Hematopoietic multipotent progenitor cell treated with erythropoietin and hydrocortisone succinate and interleukin-3 and kit ligand, for 6 days (in vitro differentiated cells): Measurements from ENCODE around the gene TEN1.
A peak's percentile ranks its signal among the peaks of the same experiment; 100 is the strongest.

Experiments used
- DNase-seq: peaks from one replicate; pipeline ENCODE4 v3.0.0-alpha.2; 2015

Gene TEN1

GRCh38 chr17:75979705-75980187, 706 bp downstream of the TEN1 start:
- DNase-seq = no peak

- no peak for DNase-seq
Measured at GRCh38 chr17:75980188-75981018, 1.4 kb downstream of the TEN1 start.

- no peak for DNase-seq
Measured at GRCh38 chr17:75981019-75981615, 2.1 kb downstream of the TEN1 start.

GRCh38 chr17:75983501-75984181, 4.6 kb downstream of the TEN1 start:
- peak; percentile 89 for DNase-seq

GRCh38 chr17:75985986-75986385, 6.9 kb downstream of the TEN1 start:
- DNase-seq = no peak

- peak; percentile 55 for DNase-seq
Measured at GRCh38 chr17:75987041-75987440, 8.0 kb downstream of the TEN1 start.

GRCh38 chr17:75991396-75991795, 12.4 kb downstream of the TEN1 start:
- DNase-seq = no peak

GRCh38 chr17:75994802-75995370, 15.8 kb downstream of the TEN1 start:
- no peak for DNase-seq

- no peak for DNase-seq
Measured at GRCh38 chr17:75995385-75995925, 16.4 kb downstream of the TEN1 start.

GRCh38 chr17:75996665-75997590, 17.9 kb downstream of the TEN1 start:
- peak; percentile 63 for DNase-seq

GRCh38 chr17:75998327-75998795, 19.3 kb downstream of the TEN1 start:
- no peak for DNase-seq

- peak; percentile 78 for DNase-seq
Measured at GRCh38 chr17:76000016-76000754, 21.1 kb downstream of the TEN1 start.

GRCh38 chr17:76000755-76001521, 21.9 kb downstream of the TEN1 start, which contains the start of gene CDK3:
Gene CDK3, plus strand, starts transcription at chr17:76000855. Its CDS starts 571 bp downstream, at chr17:76001426.
- DNase-seq = no peak

GRCh38 chr17:76002100-76002499, 23.1 kb downstream of the TEN1 start:
- DNase-seq = no peak

GRCh38 chr17:76003915-76004314, 24.9 kb downstream of the TEN1 start:
- DNase-seq = no peak

- DNase-seq = no peak
Measured at GRCh38 chr17:76004750-76005262, 25.8 kb downstream of the TEN1 start.

GRCh38 chr17:76005263-76006149, 26.5 kb downstream of the TEN1 start:
- DNase-seq = peak; percentile 88

- DNase-seq = no peak
Measured at GRCh38 chr17:76007131-76007849, 28.2 kb downstream of the TEN1 start.
